Keratinocyte (primary cell): Measurements from ENCODE around the gene EXOC4. TPM values are rescaled to one million over a fixed set of nuclear protein-coding genes. Genes with fewer than 3 reads are reported as not detected.

Source experiments
- DNase-seq: peaks from one replicate; pipeline ENCODE4 v3.0.0-alpha.2; 2011; ENCODE audit warnings: low read depth, missing footprints, low spot score
- FAIRE-seq: peaks from 2 replicates; lab custom pipeline; 2011; peaks lifted over from hg19 to GRCh38; lab: Jason Lieb, UNC
- H2AFZ ChIP-seq: 2 replicates; pipeline ENCODE4 v1.6.0; 2012; ENCODE audit warnings: low read length, control low read depth, inconsistent platforms; ENCODE audit not compliant: control insufficient read depth
- H3K27ac ChIP-seq: 2 replicates; pipeline ENCODE4 v1.5.1; 2011; ENCODE audit warnings: low read length; ENCODE audit not compliant: control insufficient read depth, insufficient read depth
- H3K27me3 ChIP-seq: 3 replicates; pipeline ENCODE4 v1.6.0; 2011; ENCODE audit warnings: low read length; ENCODE audit not compliant: control insufficient read depth, insufficient read depth; ENCODE audit errors: extremely low read depth
- H3K36me3 ChIP-seq, 2 experiments: 2 replicates in 1 of 2; 3 replicates in 1 of 2; pipeline ENCODE4 v1.5.1; 2011; ENCODE audit warnings: low read length in 2 of 2, mild to moderate bottlenecking in 1 of 2; ENCODE audit not compliant: control insufficient read depth in 2 of 2, insufficient read depth in 2 of 2; ENCODE audit errors: extremely low read depth in 1 of 2
- H3K4me1 ChIP-seq: 3 replicates; pipeline ENCODE4 v1.5.1; 2011; ENCODE audit warnings: low read length; ENCODE audit not compliant: control insufficient read depth, insufficient read depth; ENCODE audit errors: extremely low read depth
- H3K4me2 ChIP-seq: 3 replicates; pipeline ENCODE4 v1.6.0; 2011; ENCODE audit warnings: low read depth, low read length; ENCODE audit not compliant: control insufficient read depth, insufficient read depth; ENCODE audit errors: extremely low read depth
- H3K4me3 ChIP-seq, 3 experiments: fragments of 200-600 bp in 1 of 3; sonication (generic) in 1 of 3; 2 replicates in 2 of 3; 3 replicates in 1 of 3; pipeline ENCODE4 v1.5.1; 2011 to 2016; ENCODE audit warnings: low read length in 3 of 3, mild to moderate bottlenecking in 3 of 3, control low read depth in 2 of 3, inconsistent platforms in 1 of 3, low read depth in 1 of 3, mixed read lengths in 1 of 3, mixed run types in 1 of 3, moderate library complexity in 1 of 3; ENCODE audit not compliant: control insufficient read depth in 2 of 3, insufficient read depth in 2 of 3; ENCODE audit errors: extremely low read depth in 1 of 3
- H3K79me2 ChIP-seq: 2 replicates; pipeline ENCODE4 v1.6.0; 2012; ENCODE audit warnings: low read length; ENCODE audit not compliant: control insufficient read depth, insufficient read depth
- H3K9ac ChIP-seq: 3 replicates; pipeline ENCODE4 v1.6.0; 2011; ENCODE audit warnings: low read length; ENCODE audit not compliant: control insufficient read depth, insufficient read depth; ENCODE audit errors: extremely low read depth
- H3K9me1 ChIP-seq: 3 replicates; pipeline ENCODE4 v1.6.0; 2011; ENCODE audit warnings: low read length; ENCODE audit not compliant: control insufficient read depth, insufficient read depth; ENCODE audit errors: extremely low read depth
- H3K9me3 ChIP-seq: 2 replicates; pipeline ENCODE4 v1.5.1; 2012; ENCODE audit warnings: low read depth, low read length; ENCODE audit not compliant: control insufficient read depth
- H4K20me1 ChIP-seq: 3 replicates; pipeline ENCODE4 v1.6.0; 2011; ENCODE audit warnings: low read length; ENCODE audit not compliant: control insufficient read depth, insufficient read depth; ENCODE audit errors: extremely low read depth
- EZH2 ChIP-seq: IDR thresholded peaks from one replicate; pipeline ENCODE4 v1.6.1; 2012; ENCODE audit warnings: inconsistent platforms, mild to moderate bottlenecking, low read length, moderate library complexity
- dilution Hi-C: fragments of 300-500 bp; cut with MboI; formaldehyde crosslinking; loops from one replicate; pipeline ENCODE4 v1.7.0; 2020; ENCODE audit warnings: low sequenced_read_pairs; ENCODE audit not compliant: extremely low pct_ligation_motif_present
- polyA plus RNA-seq, 5 experiments: library from polyadenylated mRNA; depleted of rRNA in 3 of 5; stranded (reverse) in 3 of 5; stranded (forward) in 1 of 5; unstranded in 1 of 5; fragments of >200 nt; gene quantifications; 1 replicate in 1 of 5; 2 replicates in 3 of 5; 3 replicates in 1 of 5; pipeline versions ENCODE4 v1.2.1 to v1.2.3, GENCODE V29; 2011 to 2012; ENCODE audit warnings: missing spikeins in 2 of 5, low read depth in 1 of 5, low replicate concordance in 1 of 5
- TF ChIP-seq, protein P1 (sequence below), 3 experiments: IDR thresholded peaks in 1 of 3; conservative IDR thresholded peaks in 1 of 3; optimal IDR thresholded peaks in 1 of 3; 2 replicates in 2 of 3; 3 replicates in 1 of 3; pipeline versions ENCODE3 to v1.5.1; 2011; ENCODE audit warnings: low read length in 3 of 3, mild to moderate bottlenecking in 3 of 3, moderate library complexity in 2 of 3, control low read depth in 1 of 3, inconsistent platforms in 1 of 3; ENCODE audit not compliant: insufficient read depth in 2 of 3; ENCODE audit errors: extremely low read depth in 1 of 3

EXOC4 gene
- polyA plus RNA-seq, 1 donor (not counting 4 experiments of a cell fraction or from before 2014, with no cell fraction given): 52.6 TPM

- FAIRE-seq (no peak), DNase-seq (no peak)
- Histone ChIP-seq H3K9me3 (no peaks in the 10 kb centered on the region), H3K4me1 (no peaks in the 10 kb centered on the region), H3K27me3 (no peaks in the 10 kb centered on the region), H3K27ac (no peak overlapping the region), H4K20me1 (no peaks in the 10 kb centered on the region), H3K36me3 (no peaks in the 10 kb centered on the region), H3K79me2 (no peaks in the 10 kb centered on the region), H3K9ac (no peak overlapping the region), H3K4me2 (no peak overlapping the region), H2AFZ (no peak overlapping the region), H3K4me3 (no peak overlapping the region), H3K9me1 (no peaks in the 10 kb centered on the region)
- TF ChIP-seq, protein P1, sequence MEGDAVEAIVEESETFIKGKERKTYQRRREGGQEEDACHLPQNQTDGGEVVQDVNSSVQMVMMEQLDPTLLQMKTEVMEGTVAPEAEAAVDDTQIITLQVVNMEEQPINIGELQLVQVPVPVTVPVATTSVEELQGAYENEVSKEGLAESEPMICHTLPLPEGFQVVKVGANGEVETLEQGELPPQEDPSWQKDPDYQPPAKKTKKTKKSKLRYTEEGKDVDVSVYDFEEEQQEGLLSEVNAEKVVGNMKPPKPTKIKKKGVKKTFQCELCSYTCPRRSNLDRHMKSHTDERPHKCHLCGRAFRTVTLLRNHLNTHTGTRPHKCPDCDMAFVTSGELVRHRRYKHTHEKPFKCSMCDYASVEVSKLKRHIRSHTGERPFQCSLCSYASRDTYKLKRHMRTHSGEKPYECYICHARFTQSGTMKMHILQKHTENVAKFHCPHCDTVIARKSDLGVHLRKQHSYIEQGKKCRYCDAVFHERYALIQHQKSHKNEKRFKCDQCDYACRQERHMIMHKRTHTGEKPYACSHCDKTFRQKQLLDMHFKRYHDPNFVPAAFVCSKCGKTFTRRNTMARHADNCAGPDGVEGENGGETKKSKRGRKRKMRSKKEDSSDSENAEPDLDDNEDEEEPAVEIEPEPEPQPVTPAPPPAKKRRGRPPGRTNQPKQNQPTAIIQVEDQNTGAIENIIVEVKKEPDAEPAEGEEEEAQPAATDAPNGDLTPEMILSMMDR (optimal IDR thresholded peaks at IDR 0.05 in 1 of 3, IDR thresholded peaks at IDR 0.05 in 1 of 3, conservative IDR thresholded peaks at IDR 0.05 in 1 of 3; ENCODE audit: extremely low read depth in 1 of 3, insufficient read depth in 2 of 3, low read length in 3 of 3): no peak
- TF ChIP-seq EZH2: no peak
- dilution Hi-C loops: no loop called here
Observed at GRCh38 chr7:133843341-133843740, 590.5 kb downstream of the EXOC4 start.

GRCh38 chr7:133845005-133845404 is 592.1 kb downstream of the EXOC4 start:
- Histone ChIP-seq H3K27ac (no peak overlapping the region), H3K27me3 (no peaks in the 10 kb centered on the region), H3K4me1 (peaks cover 2% of the 10 kb centered on the region), H3K4me2 (no peak overlapping the region), H3K9me3 (no peaks in the 10 kb centered on the region), H3K79me2 (no peaks in the 10 kb centered on the region), H3K9ac (no peak overlapping the region), H3K9me1 (no peaks in the 10 kb centered on the region), H2AFZ (no peak overlapping the region), H3K4me3 (no peak overlapping the region), H4K20me1 (no peaks in the 10 kb centered on the region), H3K36me3 (no peaks in the 10 kb centered on the region)
- dilution Hi-C loops: no loop called here
- FAIRE-seq: no peak
- DNase-seq: no peak
- TF ChIP-seq EZH2: no peak
- TF ChIP-seq, protein P1 (optimal IDR thresholded peaks at IDR 0.05 in 1 of 3, IDR thresholded peaks at IDR 0.05 in 1 of 3, conservative IDR thresholded peaks at IDR 0.05 in 1 of 3; ENCODE audit: extremely low read depth in 1 of 3, insufficient read depth in 2 of 3, low read length in 3 of 3): no peak
